GM12801 (cell line): ENCODE measurements around the gene PARK7.

Experiments
- CTCF ChIP-seq: IDR thresholded peaks from one replicate; pipeline ENCODE4 v1.5.1; 2011; ENCODE audit warnings: control low read depth; ENCODE audit not compliant: insufficient read length; ENCODE audit errors: extremely low read depth

PARK7 gene

DNA sequence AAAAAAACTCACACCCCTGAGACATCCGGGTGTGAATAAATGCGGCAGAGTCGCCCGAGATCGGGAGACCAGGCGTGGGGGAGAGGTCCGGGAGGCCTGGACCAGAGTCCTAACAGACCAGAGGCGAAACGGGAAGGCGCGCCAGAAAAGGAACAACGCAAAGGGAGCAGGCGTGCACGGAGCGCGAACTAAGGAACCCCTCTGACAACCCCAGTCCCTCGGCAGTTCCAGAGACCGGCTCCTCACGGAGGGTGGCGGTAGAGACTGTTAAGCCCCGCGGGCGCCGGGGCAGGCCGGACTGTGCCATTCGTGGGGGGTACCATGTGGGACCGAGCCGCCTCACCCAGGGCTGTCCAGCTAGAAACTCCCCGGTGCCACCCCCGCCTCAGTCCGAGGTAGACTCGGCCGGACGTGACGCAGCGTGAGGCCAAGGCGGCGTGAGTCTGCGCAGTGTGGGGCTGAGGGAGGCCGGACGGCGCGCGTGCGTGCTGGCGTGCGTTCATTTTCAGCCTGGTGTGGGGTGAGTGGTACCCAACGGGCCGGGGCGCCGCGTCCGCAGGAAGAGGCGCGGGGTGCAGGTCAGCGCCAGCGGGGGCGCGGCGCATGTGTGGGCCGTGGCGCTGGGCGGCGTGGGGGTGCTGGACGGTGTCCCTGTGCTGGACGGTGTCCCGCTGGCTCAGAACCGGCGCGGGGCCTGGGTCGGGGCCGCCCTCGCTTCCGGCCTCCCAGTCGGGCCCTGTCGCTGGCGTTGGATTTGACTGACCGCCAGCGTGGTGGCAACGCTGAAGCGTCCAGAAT lies at the start of gene PARK7:
Gene PARK7 (plus strand): TSS at position 496 of the 798 bp plus-strand sequence. CDS start 1,075 bp downstream, outside the sequence.
- no peak for TF ChIP-seq CTCF

DNA sequence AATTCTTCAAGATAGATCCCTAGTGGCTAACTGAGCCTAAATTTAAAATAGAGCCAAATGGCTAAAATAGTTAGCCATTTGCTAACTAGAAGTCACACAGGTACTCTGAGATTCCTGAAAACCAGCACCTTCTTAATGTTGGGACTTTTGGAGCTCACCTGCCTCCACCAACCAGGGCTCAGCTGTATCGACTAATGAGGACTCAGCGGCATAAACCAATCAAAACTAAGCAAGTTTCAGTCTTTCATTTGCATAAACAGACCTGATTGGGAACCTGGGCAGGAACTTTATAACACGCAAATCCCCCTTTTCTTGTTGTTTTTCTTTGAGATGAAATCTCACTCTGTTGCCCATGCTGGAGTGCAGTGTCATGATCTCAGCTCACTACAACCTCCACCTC lies 49.4 kb upstream of the PARK7 start:
- no peak for TF ChIP-seq CTCF

DNA sequence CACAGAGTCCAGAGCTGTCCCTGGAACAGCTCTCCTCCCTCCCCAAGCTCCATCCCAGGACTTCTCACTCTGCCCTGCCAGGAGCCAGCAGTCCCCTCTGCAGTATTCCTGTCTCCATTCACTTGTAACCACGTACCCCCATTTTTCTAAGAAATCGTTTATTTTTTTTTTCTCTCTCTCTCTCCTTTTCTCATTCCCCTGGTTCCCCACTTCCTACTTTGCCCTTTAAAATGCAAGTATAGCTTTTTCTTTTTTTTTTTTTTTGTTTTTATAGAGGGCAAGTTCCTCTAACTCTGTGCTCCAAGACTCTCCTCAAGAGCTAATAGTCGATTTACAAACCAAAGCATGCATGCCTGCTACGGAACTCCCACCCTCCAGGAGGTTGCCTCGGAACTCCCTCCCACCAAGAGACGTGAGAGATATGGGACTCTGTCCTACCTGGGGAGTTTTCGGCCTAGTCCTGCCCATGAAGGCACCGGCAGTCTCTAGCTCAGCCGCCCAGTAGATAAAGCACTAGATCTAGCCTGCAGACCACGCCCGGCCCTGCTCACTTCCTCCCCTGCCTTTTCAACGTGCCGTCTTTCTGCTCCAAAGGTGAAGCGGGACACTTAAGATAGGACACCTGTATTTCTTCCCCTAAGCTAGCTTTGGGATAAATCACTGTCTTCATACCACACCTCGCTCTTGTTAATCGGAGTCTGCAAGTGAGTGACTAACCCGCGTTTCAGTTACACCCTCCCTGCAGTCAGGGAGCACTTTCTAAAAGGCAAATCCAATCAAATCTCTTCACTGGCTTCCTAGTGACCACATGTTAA lies 48.6 kb upstream of the PARK7 start:
- TF ChIP-seq CTCF: no peak

- TF ChIP-seq CTCF: no peak
Observed at GRCh38 chr1:7915826-7916500, 45.5 kb upstream of the PARK7 start.

- TF ChIP-seq CTCF: no peak
Observed at GRCh38 chr1:7916501-7916830, 45.0 kb upstream of the PARK7 start.

DNA sequence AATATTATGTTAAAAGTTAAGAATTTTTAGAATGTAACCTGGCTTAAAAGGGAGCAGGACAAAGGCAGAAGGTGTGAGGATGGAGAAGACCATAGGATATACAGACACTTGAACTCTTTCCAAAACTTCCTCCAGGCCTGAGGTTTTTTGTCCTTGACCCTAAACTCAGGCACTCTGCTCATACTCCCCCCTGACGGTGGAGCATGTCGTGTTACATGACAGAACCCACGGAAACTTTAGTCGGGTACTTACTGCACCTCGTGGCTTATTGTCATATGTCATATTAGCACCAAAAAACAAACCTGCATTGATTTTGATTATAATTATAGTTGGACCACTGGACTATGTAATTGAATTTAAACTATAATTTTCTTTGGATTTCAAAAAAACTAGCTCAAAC lies 41.6 kb upstream of the PARK7 start:
- no peak for TF ChIP-seq CTCF

DNA sequence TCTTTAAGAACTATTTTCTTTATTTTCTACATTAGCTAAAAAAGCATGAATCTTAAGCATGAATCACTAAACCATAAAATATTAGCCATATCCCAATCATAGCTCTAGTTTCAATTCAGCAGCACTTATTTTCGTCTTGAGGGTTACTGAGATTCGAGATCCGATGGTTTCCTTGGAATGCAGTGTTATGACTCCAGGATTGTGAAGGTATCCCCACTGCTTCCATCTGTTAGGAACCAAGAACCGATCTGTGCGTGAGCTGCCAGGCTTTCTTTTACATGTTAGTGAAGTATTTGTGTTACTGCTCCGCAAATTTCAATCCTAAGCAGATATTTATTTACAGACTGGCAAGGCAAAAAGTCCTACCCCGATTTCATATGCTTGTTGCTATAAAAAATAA lies 39.7 kb upstream of the PARK7 start:
- TF ChIP-seq CTCF: no peak
